CD4-positive, alpha-beta T cell treated with Interleukin-15 for 1 hour (primary cell): Measurements from ENCODE around the gene RYR2.
"Not testable (repeated sequence)": the region's sequence is repeated elsewhere in the genome, so short reads cannot be mapped to it uniquely, and the experiment has no call there.

Experiments used
- DNase-seq: peaks from one replicate; pipeline ENCODE4 v3.0.0-alpha.2; 2020

Gene RYR2

GRCh38 chr1:237279629-237280028, 237.6 kb downstream of the RYR2 start:
- DNase-seq, result no peak

GRCh38 chr1:237281481-237281880, 239.5 kb downstream of the RYR2 start:
- DNase-seq, result no peak

- no peak for DNase-seq
Measured at GRCh38 chr1:237282208-237282783, 240.3 kb downstream of the RYR2 start.

- no peak for DNase-seq
Measured at GRCh38 chr1:237287876-237288521, 246.0 kb downstream of the RYR2 start.

GRCh38 chr1:237293804-237294203, 251.8 kb downstream of the RYR2 start:
- DNase-seq, result no peak

- no peak for DNase-seq
Measured at GRCh38 chr1:237296861-237297260, 254.9 kb downstream of the RYR2 start.

- no peak for DNase-seq
Measured at GRCh38 chr1:237300642-237301041, 258.7 kb downstream of the RYR2 start.

GRCh38 chr1:237303929-237304328, 261.9 kb downstream of the RYR2 start:
- no peak for DNase-seq

- DNase-seq, result no peak
Measured at GRCh38 chr1:237306726-237307125, 264.7 kb downstream of the RYR2 start.

- no peak for DNase-seq
Measured at GRCh38 chr1:237309595-237310118, 267.7 kb downstream of the RYR2 start.

- no peak for DNase-seq
Measured at GRCh38 chr1:237316352-237316751, 274.4 kb downstream of the RYR2 start.

GRCh38 chr1:237318748-237319147, 276.8 kb downstream of the RYR2 start:
- no peak for DNase-seq

GRCh38 chr1:237320890-237321289, 278.9 kb downstream of the RYR2 start:
- no peak for DNase-seq

- DNase-seq, result no peak
Measured at GRCh38 chr1:237324226-237324625, 282.2 kb downstream of the RYR2 start.

- no peak for DNase-seq
Measured at GRCh38 chr1:237327061-237327460, 285.1 kb downstream of the RYR2 start.

- no peak for DNase-seq
Measured at GRCh38 chr1:237340892-237341291, 298.9 kb downstream of the RYR2 start.

GRCh38 chr1:237341391-237341790, 299.4 kb downstream of the RYR2 start:
- DNase-seq, result no peak

- no peak for DNase-seq
Measured at GRCh38 chr1:237342730-237343129, 300.7 kb downstream of the RYR2 start.

GRCh38 chr1:237352747-237353146, 310.8 kb downstream of the RYR2 start:
- DNase-seq, result no peak

GRCh38 chr1:237353918-237354317, 311.9 kb downstream of the RYR2 start:
- no peak for DNase-seq

- no peak for DNase-seq
Measured at GRCh38 chr1:237355022-237355421, 313.0 kb downstream of the RYR2 start.

GRCh38 chr1:237358555-237358954, 316.6 kb downstream of the RYR2 start:
- DNase-seq, result no peak

- no peak for DNase-seq
Measured at GRCh38 chr1:237367758-237368157, 325.8 kb downstream of the RYR2 start.

- DNase-seq, result not testable (repeated sequence)
Measured at GRCh38 chr1:237371477-237371876, 329.5 kb downstream of the RYR2 start.

- no peak for DNase-seq
Measured at GRCh38 chr1:237383791-237384190, 341.8 kb downstream of the RYR2 start.
